Naive thymus-derived CD8-positive, alpha-beta T cell (primary cell): ENCODE measurements around the gene ZNF554. TPM values are rescaled to one million over a fixed set of nuclear protein-coding genes. Genes with fewer than 3 reads are reported as not detected.
"Not testable (repeated sequence)": the region's sequence is repeated elsewhere in the genome, so short reads cannot be mapped to it uniquely, and the experiment has no call there.

Experiments
- ATAC-seq, 2 donors: fragments of 150-1000 bp; cut with Tn5 transposase in 1 of 2; sonication (Bioruptor Pico), chemical (Tn5 transposase) in 1 of 2; 1 replicate in 1 of 2; 2 replicates in 1 of 2; pipeline ENCODE4 v1.10.0; 2021; ENCODE audit warnings: mild to moderate bottlenecking in 2 of 2, moderate library complexity in 2 of 2
- POLR2A ChIA-PET: fragments of 350-600 bp; sonication (Branson Sonifier 250); formaldehyde crosslinking; loops from one replicate; lab custom pipeline; 2021; ENCODE audit warnings: antibody characterized with exemption; lab: Charles Lee
- DNase-seq, 10 donors: peaks; one replicate each; pipeline versions ENCODE4 v3.0.0 to v3.0.0-alpha.2; 2020 to 2022
- H3K27ac Mint-ChIP-seq, 10 donors: one replicate each; pipeline ENCODE4 v1.8.0; 2020 to 2022; ENCODE audit warnings: mild to moderate bottlenecking in 10 of 10, mixed read lengths in 10 of 10, moderate library complexity in 4 of 10, inconsistent platforms in 1 of 10
- H3K27me3 Mint-ChIP-seq, 5 donors: one replicate each; pipeline ENCODE4 v1.8.0; 2021 to 2022; ENCODE audit warnings: mixed read lengths in 5 of 5
- H3K36me3 Mint-ChIP-seq, 3 donors: one replicate each; pipeline ENCODE4 v1.8.0; 2020 to 2022; ENCODE audit warnings: mixed read lengths in 3 of 3, mild to moderate bottlenecking in 2 of 3, inconsistent platforms in 1 of 3
- H3K4me1 Mint-ChIP-seq, 4 donors: one replicate each; pipeline ENCODE4 v1.8.0; 2021 to 2022; ENCODE audit warnings: mixed read lengths in 4 of 4
- H3K4me3 Mint-ChIP-seq, 10 donors: one replicate each; pipeline ENCODE4 v1.8.0; 2020 to 2022; ENCODE audit warnings: mild to moderate bottlenecking in 10 of 10, mixed read lengths in 10 of 10, moderate library complexity in 6 of 10, inconsistent platforms in 1 of 10
- H3K9me3 Mint-ChIP-seq, 9 donors: one replicate each; pipeline ENCODE4 v1.8.0; 2020 to 2022; ENCODE audit warnings: mixed read lengths in 9 of 9, mild to moderate bottlenecking in 3 of 9, inconsistent platforms in 1 of 9, moderate library complexity in 1 of 9
- polyA plus RNA-seq, 3 donors: library from polyadenylated mRNA; unstranded; fragments of 300-500 nt; fragmentation: Illumina TruSeq; gene quantifications; one replicate each; pipeline ENCODE4 v1.2.3, GENCODE V29; 2021
- total RNA-seq, 8 experiments: library from RNA in 2 of 8; stranded (reverse) in 2 of 8; gene quantifications; one replicate each; pipeline ENCODE4 v1.2.3 and lab custom pipeline; 2021 to 2026

ZNF554 gene
- total and polyA plus RNA-seq, 5 experiments from 2014 or later, result 3.6 to 8.3 (median 7.6) TPM

- no peak overlapping the region for H3K4me3 Mint-ChIP-seq
- ATAC-seq, result no peak
- no peaks in the 10 kb centered on the region for H3K9me3 Mint-ChIP-seq
- peaks cover 0 to 2% (median 0%) of the 10 kb centered on the region in 4 donors for H3K4me1 Mint-ChIP-seq
- no peaks in the 10 kb centered on the region for H3K27me3 Mint-ChIP-seq
- no peak for DNase-seq
- H3K27ac Mint-ChIP-seq, result no peak overlapping the region
- POLR2A ChIA-PET, result interaction anchor here (0.6 kb wide), 1 partner anchor 663 kb away, joined by 4 read pairs; no protein-coding TSS in a partner anchor
- peaks cover 0 to 8% (median 7%) of the 10 kb centered on the region in 3 donors for H3K36me3 Mint-ChIP-seq
Measured at GRCh38 chr19:2811735-2812413, 7.8 kb upstream of the ZNF554 start.

DNA sequence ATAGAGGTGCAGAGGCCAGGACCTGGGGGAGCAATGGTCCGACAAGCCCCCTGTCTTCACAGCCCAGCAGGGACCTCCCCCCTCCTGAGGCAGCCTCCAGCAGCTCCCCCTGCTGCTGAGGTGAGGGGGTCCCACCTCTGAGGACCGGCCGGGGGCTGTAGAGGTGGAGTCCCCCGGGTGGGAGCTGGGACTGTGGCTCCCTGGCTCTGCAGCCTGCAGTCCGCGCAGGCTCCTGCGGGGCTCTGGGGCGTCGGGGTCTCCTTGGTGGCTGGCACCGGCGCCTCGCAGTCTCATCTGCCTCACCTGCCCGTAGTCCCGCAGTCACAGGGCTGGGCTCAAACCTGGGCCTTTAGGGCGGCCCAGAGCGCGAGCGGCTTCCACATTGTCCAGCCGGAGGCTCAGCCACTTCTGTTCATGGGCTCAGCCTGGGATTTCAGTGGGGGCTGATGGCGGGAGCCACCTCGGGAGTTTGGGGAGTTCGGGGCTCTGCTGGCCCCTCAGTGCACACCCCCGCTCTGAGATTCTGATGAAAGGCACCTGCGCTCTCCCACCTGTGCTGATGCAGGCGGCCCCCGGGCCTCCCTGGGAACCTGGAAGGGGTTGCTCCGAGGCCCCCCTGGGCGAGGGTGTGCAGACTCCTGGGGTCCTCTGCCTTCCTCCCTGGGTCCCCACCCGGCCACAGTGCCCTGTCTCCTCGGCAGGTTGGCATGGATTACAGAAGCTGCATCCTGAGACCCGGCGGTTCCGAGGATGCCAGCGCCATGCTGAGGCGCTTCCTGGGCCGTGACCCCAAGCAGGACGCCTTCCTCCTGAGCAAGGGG is 7.0 kb upstream of the ZNF554 start:
- no peak overlapping the region for H3K27ac Mint-ChIP-seq
- H3K27me3 Mint-ChIP-seq, result no peaks in the 10 kb centered on the region
- ATAC-seq (no peak), DNase-seq (no peak)
- H3K4me1 Mint-ChIP-seq, result peaks cover 0 to 2% (median 0%) of the 10 kb centered on the region in 4 donors
- peaks cover 0 to 8% (median 7%) of the 10 kb centered on the region in 3 donors for H3K36me3 Mint-ChIP-seq
- no peaks in the 10 kb centered on the region for H3K9me3 Mint-ChIP-seq
- H3K4me3 Mint-ChIP-seq, result no peak overlapping the region
- POLR2A ChIA-PET, result interaction anchor here (0.6 kb wide), 1 partner anchor 663 kb away, joined by 4 read pairs; no protein-coding TSS in a partner anchor

DNA sequence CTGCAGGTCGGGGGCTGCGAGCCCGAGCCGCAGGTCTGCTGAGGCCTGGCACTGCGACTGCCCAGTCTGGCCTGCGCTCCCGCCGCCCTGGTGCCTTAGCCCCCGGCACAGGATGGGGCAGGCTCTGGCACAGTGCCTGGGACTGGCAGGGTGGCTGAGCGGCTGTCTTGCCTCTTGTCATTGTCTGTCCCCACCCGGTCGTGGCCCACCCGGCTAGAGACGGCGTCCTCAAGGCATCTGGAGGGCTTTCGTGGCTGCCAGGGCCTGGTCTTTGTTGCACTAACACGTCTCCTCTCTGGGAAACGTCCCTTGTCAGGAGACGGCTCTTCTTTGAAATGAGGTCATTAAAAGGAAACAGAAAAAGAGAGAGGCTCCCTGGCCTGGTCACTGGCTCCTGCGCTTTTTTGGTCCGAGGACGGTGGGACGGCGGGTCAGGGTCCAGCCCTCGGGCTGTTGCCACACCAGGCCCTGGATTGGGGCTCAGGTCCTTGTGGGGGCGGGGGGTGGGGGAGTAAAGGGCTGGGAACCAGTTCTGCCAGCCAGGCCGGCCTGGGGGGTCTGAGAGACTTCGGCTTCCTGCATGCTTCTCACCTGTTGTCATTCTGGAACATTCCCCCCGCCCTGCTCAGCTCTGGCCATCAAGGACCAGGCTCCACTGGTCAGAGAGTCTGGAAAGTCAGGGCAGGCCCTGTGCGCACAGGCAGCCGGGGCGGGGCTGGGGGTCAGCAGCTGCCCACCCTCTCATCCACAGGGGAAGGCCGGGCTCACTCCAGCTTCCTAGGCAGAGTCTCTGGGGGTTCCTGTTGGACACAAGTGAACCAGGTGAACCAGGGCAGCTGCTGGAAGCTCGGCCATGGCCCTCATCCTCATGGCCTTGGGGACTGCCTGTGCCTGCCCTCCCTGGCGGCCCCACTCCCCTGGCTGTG is 6.2 kb upstream of the ZNF554 start:
- no peaks in the 10 kb centered on the region for H3K9me3 Mint-ChIP-seq
- peaks cover 0 to 2% (median 0%) of the 10 kb centered on the region in 4 donors for H3K4me1 Mint-ChIP-seq
- POLR2A ChIA-PET, result interaction anchor here (0.7 kb wide), 1 partner anchor 15 kb away, joined by 3 read pairs; no protein-coding TSS in a partner anchor
- H3K36me3 Mint-ChIP-seq, result peaks cover 0 to 8% (median 7%) of the 10 kb centered on the region in 3 donors
- H3K27me3 Mint-ChIP-seq, result no peaks in the 10 kb centered on the region
- H3K27ac Mint-ChIP-seq, result no peak overlapping the region
- DNase-seq, result no peak
- H3K4me3 Mint-ChIP-seq, result no peak overlapping the region
- no peak for ATAC-seq

GRCh38 chr19:2814426-2814825 is 5.2 kb upstream of the ZNF554 start:
- POLR2A ChIA-PET, result interaction anchor here (0.7 to 1.5 kb wide), 2 partner anchors 14 to 51 kb away, joined by 3 read pairs; no protein-coding TSS in a partner anchor
- DNase-seq, result no peak

GRCh38 chr19:2815191-2815614 is 4.5 kb upstream of the ZNF554 start:
- no peaks in the 10 kb centered on the region for H3K9me3 Mint-ChIP-seq
- POLR2A ChIA-PET, result interaction anchor here (1.5 kb wide), 1 partner anchor 50 kb away, joined by 3 read pairs; no protein-coding TSS in a partner anchor
- no peaks in the 10 kb centered on the region for H3K27me3 Mint-ChIP-seq

More at GRCh38 chr19:2814426-2814825, 5.2 kb upstream of the ZNF554 start:
- Mint-ChIP-seq H3K4me1 (peaks cover 0 to 2% (median 0%) of the 10 kb centered on the region in 4 donors), H3K9me3 (no peaks in the 10 kb centered on the region), H3K36me3 (no peaks in the 10 kb centered on the region), H3K27me3 (no peaks in the 10 kb centered on the region), H3K4me3 (no peak overlapping the region), H3K27ac (no peak overlapping the region)
- ATAC-seq, result no peak

GRCh38 chr19:2815923-2816322 is 3.7 kb upstream of the ZNF554 start:
- no peak for DNase-seq
- POLR2A ChIA-PET, result no interaction called here
- Mint-ChIP-seq H3K4me3 (no peak overlapping the region), H3K27ac (no peak overlapping the region), H3K27me3 (no peaks in the 10 kb centered on the region), H3K36me3 (no peaks in the 10 kb centered on the region), H3K4me1 (peaks cover 0 to 7% (median 4%) of the 10 kb centered on the region in 4 donors), H3K9me3 (no peaks in the 10 kb centered on the region)
- ATAC-seq, result no peak

More at GRCh38 chr19:2815191-2815614, 4.5 kb upstream of the ZNF554 start:
- H3K27ac Mint-ChIP-seq, result no peak overlapping the region
- H3K4me1 Mint-ChIP-seq, result peaks cover 0 to 2% (median under 1%) of the 10 kb centered on the region in 4 donors
- H3K4me3 Mint-ChIP-seq, result no peak overlapping the region
- ATAC-seq, result no peak
- no peak for DNase-seq
- no peaks in the 10 kb centered on the region for H3K36me3 Mint-ChIP-seq

- DNase-seq (no peak), ATAC-seq (no peak)
- no peaks in the 10 kb centered on the region for H3K9me3 Mint-ChIP-seq
- H3K36me3 Mint-ChIP-seq, result no peaks in the 10 kb centered on the region
- H3K27me3 Mint-ChIP-seq, result no peaks in the 10 kb centered on the region
- peaks cover 0 to 10% (median 5%) of the 10 kb centered on the region in 4 donors for H3K4me1 Mint-ChIP-seq
- no peak overlapping the region for H3K27ac Mint-ChIP-seq
- no peak overlapping the region for H3K4me3 Mint-ChIP-seq
- POLR2A ChIA-PET, result no interaction called here
Measured at GRCh38 chr19:2816641-2817040, 3.0 kb upstream of the ZNF554 start.

- DNase-seq, H3K27me3 Mint-ChIP-seq, H3K9me3 Mint-ChIP-seq, ATAC-seq, H3K36me3 Mint-ChIP-seq, POLR2A ChIA-PET: not testable (repeated sequence)
- Mint-ChIP-seq H3K4me1 (peaks cover 0 to 14% (median 6%) of the 10 kb centered on the region in 4 donors), H3K27ac (peak overlapping the region in 1 of 10 donors; percentile 37), H3K4me3 (peak overlapping the region in 1 of 10 donors; percentile 30)
Measured at GRCh38 chr19:2817237-2817829, 2.3 kb upstream of the ZNF554 start.

GRCh38 chr19:2820112-2820702 is 539 bp downstream of the ZNF554 start:
- peak; percentile 22 to 26 for ATAC-seq
- no peaks in the 10 kb centered on the region for H3K27me3 Mint-ChIP-seq
- H3K36me3 Mint-ChIP-seq, result peaks cover 0 to 4% (median 0%) of the 10 kb centered on the region in 3 donors
- H3K4me1 Mint-ChIP-seq, result peaks cover 0 to 14% (median 6%) of the 10 kb centered on the region in 4 donors
- no peaks in the 10 kb centered on the region for H3K9me3 Mint-ChIP-seq
- POLR2A ChIA-PET, result interaction anchor here (0.7 to 2.0 kb wide), 4 partner anchors 21 to 49 kb away, joined by 3 to 11 read pairs (median 4); partner anchors contain the start of genes SGTA and ZNF555
- H3K27ac Mint-ChIP-seq, result peak overlapping the region in 8 of 10 donors; percentile 39 to 87 (median 76)
- peak overlapping the region; percentile 81 to 93 (median 87) for H3K4me3 Mint-ChIP-seq
- peak in 1 of 10 donors; percentile 5 for DNase-seq

DNA sequence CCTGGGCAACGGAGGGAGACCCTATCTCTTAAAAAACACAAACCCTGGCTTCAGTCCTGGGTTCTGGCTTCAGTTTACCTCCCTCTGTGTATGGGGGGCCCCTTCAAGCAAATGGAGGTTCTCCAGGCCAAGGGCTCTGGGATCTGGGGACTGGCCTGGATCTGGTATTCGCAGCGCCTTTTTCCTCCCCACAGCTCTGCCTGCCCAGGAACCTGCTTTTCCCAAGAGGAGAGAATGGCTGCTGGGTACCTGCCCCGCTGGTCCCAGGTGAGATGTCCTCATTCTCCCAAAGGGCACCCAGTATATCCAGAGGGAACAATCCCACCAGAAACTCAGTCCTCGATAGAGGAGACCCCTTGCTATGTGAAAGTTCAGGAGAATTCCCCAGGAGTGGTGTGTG is 3.2 kb downstream of the ZNF554 start:
- Mint-ChIP-seq H3K9me3 (peaks cover 0 to 7% (median 1%) of the 10 kb centered on the region in 9 donors), H3K27ac (no peak overlapping the region), H3K4me3 (no peak overlapping the region), H3K27me3 (no peaks in the 10 kb centered on the region), H3K4me1 (peaks cover 0 to 14% (median 6%) of the 10 kb centered on the region in 4 donors), H3K36me3 (peaks cover 10 to 14% (median 13%) of the 10 kb centered on the region in 3 donors)
- ATAC-seq (no peak), DNase-seq (no peak)
- POLR2A ChIA-PET, result interaction anchor here (1.4 kb wide), 1 partner anchor 19 kb away, joined by 3 read pairs; the partner anchor contains the start of gene ZNF555

DNA sequence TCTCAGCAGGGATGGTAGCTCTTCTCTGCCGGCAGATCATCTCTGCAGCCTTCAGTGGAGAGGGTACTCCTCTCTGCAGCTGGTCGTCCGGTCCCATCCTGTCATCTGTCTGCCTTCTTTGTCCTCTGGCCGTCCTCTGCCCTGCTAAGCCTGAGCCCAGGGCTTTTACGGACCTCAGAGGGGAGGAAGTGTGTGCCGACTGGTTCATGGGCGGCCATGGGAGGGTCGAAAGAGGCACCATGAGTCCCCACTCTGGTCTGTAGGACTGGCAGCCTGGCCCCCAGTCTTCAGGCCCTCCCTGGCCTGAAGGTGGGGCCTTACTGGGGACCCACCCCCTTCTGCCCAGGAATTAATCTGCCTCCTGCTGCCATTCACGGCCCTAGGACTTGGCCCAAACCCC is 4.0 kb downstream of the ZNF554 start:
- ATAC-seq (no peak), DNase-seq (no peak)
- H3K4me3 Mint-ChIP-seq, result no peak overlapping the region
- peaks cover 0 to 14% (median 6%) of the 10 kb centered on the region in 4 donors for H3K4me1 Mint-ChIP-seq
- no peaks in the 10 kb centered on the region for H3K27me3 Mint-ChIP-seq
- no peak overlapping the region for H3K27ac Mint-ChIP-seq
- POLR2A ChIA-PET, result no interaction called here
- peaks cover 0 to 10% (median 3%) of the 10 kb centered on the region in 9 donors for H3K9me3 Mint-ChIP-seq
- peaks cover 12 to 22% (median 21%) of the 10 kb centered on the region in 3 donors for H3K36me3 Mint-ChIP-seq
